Astrocyte of the cerebellum (primary cell): ENCODE results near the gene CRYAA.

ENCODE experiments used
- DNase-seq: peaks from one replicate; pipeline ENCODE4 v3.0.0-alpha.2; 2011; ENCODE audit warnings: low read depth
- H3K4me3 ChIP-seq: 2 replicates; pipeline ENCODE4 v1.5.1; 2011; ENCODE audit warnings: mild to moderate bottlenecking, low read depth, low read length, moderate library complexity
- CTCF ChIP-seq: IDR thresholded peaks from 2 replicates; pipeline ENCODE4 v1.5.1; 2012; ENCODE audit warnings: low read length, low read depth, moderate library complexity, mild to moderate bottlenecking; ENCODE audit errors: missing control alignments
- in situ Hi-C: cut with HindIII; loops from 2 replicates; pipeline ENCODE4 v1.10.0; 2017; ENCODE audit warnings: low sequenced_read_pairs

CRYAA gene

GRCh38 chr21:43188592-43189210 is 19.9 kb downstream of the CRYAA start:
- no peak overlapping the region for H3K4me3 ChIP-seq
- in situ Hi-C loops, result no loop called here
- no peak for TF ChIP-seq CTCF
- DNase-seq, result no peak

GRCh38 chr21:43189936-43190335 is 21.1 kb downstream of the CRYAA start:
- TF ChIP-seq CTCF, result no peak
- DNase-seq, result no peak
- in situ Hi-C loops, result no loop called here
- no peak overlapping the region for H3K4me3 ChIP-seq

GRCh38 chr21:43190544-43190943 is 21.7 kb downstream of the CRYAA start:
- in situ Hi-C loops, result no loop called here
- DNase-seq, result no peak
- no peak overlapping the region for H3K4me3 ChIP-seq
- no peak for TF ChIP-seq CTCF

- in situ Hi-C loops, result no loop called here
- H3K4me3 ChIP-seq, result no peak overlapping the region
- TF ChIP-seq CTCF, result no peak
- no peak for DNase-seq
These were observed 22.1 kb downstream of the CRYAA start for GRCh38 chr21:43190951-43191350.

GRCh38 chr21:43191521-43191920 is 22.7 kb downstream of the CRYAA start:
- in situ Hi-C loops, result no loop called here
- DNase-seq, result no peak
- TF ChIP-seq CTCF, result no peak
- no peak overlapping the region for H3K4me3 ChIP-seq

- TF ChIP-seq CTCF, result no peak
- no peak for DNase-seq
- H3K4me3 ChIP-seq, result no peak overlapping the region
- in situ Hi-C loops, result no loop called here
These were observed 23.2 kb downstream of the CRYAA start for GRCh38 chr21:43191971-43192370.
